Measurements from ENCODE around the gene DQX1. TPM values are rescaled to one million over a fixed set of nuclear protein-coding genes. Genes with fewer than 3 reads are reported as not detected.
A peak's percentile ranks its signal among the peaks of the same experiment; 100 is the strongest.

Gene DQX1
- total and polyA plus RNA-seq, 2 experiments from 2014 or later, result 0.32 to 0.52 TPM

DNA sequence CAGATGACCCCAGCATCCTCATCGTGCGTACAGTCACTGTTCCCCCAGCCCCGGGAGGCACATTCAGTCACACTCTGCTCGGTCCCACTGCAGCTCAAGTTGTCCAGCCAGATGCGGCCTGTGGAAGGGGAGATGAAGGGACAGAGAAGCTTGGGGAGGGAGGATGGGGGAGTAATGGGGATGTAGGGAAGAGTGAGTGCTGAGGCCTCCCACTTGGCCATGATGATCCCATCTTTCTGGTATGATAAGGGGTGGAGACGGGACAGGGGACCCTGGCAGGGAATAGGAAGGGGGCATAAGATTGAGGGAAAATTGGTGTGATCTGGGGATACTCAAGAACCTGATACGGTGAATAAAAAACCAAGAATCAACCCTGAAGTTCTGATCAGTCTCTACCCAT, 24.2 kb upstream of the DQX1 start:
- Mint-ChIP-seq H3K27ac (no peak overlapping the region), H3K4me3 (peak overlapping the region; percentile 82), H3K36me3 (ENCODE audit: low read depth) (peaks cover 6% of the 10 kb centered on the region; the same call in 1 of the 3 replicates), H3K9me3 (peaks cover 3% of the 10 kb centered on the region; the same call in 1 of the 3 replicates), H3K4me1 (peaks cover 26% of the 10 kb centered on the region), H3K27me3 (ENCODE audit: insufficient read depth, low read depth, poor library complexity) (peaks cover 67% of the 10 kb centered on the region)
- Histone ChIP-seq H3K9me2 (ENCODE audit: insufficient read depth) (no peaks in the 10 kb centered on the region), H3F3A (replicated peaks; ENCODE audit: low read depth) (peaks cover 9% of the 10 kb centered on the region), H3K4me3 (peak overlapping the region; percentile 84), H3K27ac (ENCODE audit: low read depth) (no peak overlapping the region), H3K79me2 (replicated peaks; ENCODE audit: insufficient read depth) (peaks cover 5% of the 10 kb centered on the region; the same call in 1 of the 2 replicates), H4K20me1 (replicated peaks; ENCODE audit: insufficient read depth) (peaks cover 4% of the 10 kb centered on the region; the same call in 1 of the 2 replicates), H2AFZ (no peak overlapping the region), H3K4me1 (ENCODE audit: insufficient read depth) (peaks cover 22% of the 10 kb centered on the region), H3K36me3 (ENCODE audit: insufficient read depth) (no peaks in the 10 kb centered on the region), H3K27me3 (ENCODE audit: insufficient read depth) (peaks cover 92% of the 10 kb centered on the region), H3K4me2 (peak overlapping the region; percentile 87)
- ATAC-seq, result no peak
- TF ChIP-seq ZNF331 (CRISPR knock-in tag; IDR thresholded peaks at IDR 0.05; ENCODE audit: low read depth) (no peak), POLR2AphosphoS5 (IDR thresholded peaks at IDR 0.05; ENCODE audit: low read depth) (no peak)
- DNase-seq (ENCODE audit: low spot score), result no peak

DNA sequence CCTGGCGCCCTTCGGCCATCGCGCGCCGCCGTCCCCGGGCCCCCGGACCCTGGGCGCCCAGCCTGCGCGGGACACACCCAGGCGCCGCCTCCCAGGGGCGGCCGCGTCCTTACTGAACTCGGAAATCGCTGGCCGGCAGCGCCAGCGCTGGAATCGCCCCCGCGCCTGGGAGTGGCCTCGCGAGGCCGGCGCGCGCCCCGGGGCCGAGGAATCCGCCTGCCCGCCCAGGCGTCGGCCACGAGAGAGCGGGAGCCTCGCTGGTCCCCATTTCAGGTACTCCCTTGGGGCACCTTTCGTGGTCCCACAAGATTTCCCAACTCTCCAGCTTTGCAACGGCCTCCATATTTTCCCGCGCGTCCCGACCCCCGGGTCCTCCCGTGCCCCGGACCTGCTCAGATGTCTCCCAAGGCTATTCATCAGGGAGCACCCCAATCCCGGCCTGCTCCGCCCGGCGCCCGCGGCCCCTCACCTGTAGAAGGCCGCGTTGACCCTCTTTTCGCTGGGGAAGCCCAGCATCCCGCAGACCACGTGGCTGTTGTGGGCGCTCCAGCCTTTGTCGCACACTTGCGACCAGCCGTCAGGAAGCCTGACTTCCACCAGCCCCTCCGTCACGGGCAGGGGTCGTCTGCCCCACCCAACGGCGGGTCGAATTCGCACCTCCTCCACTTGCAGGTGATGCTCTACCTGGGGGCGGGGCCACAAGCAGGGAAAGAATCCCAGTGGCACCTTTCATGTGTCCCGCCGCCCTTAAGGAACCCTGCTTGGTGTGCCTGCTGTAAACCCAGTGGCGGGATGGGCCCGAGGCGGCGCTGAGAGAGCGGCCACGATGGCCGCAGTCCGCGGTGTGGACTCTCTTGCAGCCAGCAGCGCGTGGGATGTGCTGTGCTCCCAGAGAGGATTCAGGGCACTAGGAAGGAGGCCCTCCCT, 23.1 kb upstream of the DQX1 start:
- peaks cover 3% of the 10 kb centered on the region; the same call in 1 of the 3 replicates for H3K9me3 Mint-ChIP-seq
- H3K27me3 ChIP-seq (ENCODE audit: insufficient read depth), result peaks cover 91% of the 10 kb centered on the region

More for the DNA sequence above, 23.1 kb upstream of the DQX1 start:
- Histone ChIP-seq H3K36me3 (ENCODE audit: insufficient read depth) (no peaks in the 10 kb centered on the region), H3F3A (replicated peaks; ENCODE audit: low read depth) (peaks cover 9% of the 10 kb centered on the region), H3K4me1 (ENCODE audit: insufficient read depth) (peaks cover 22% of the 10 kb centered on the region), H3K79me2 (replicated peaks; ENCODE audit: insufficient read depth) (peaks cover 5% of the 10 kb centered on the region; the same call in 1 of the 2 replicates), H3K4me3 (peak overlapping the region; percentile 84), H3K9me2 (ENCODE audit: insufficient read depth) (no peaks in the 10 kb centered on the region), H4K20me1 (replicated peaks; ENCODE audit: insufficient read depth) (peaks cover 4% of the 10 kb centered on the region; the same call in 1 of the 2 replicates), H3K4me2 (peak overlapping the region; percentile 87), H3K27ac (ENCODE audit: low read depth) (no peak overlapping the region), H2AFZ (peak overlapping the region; percentile 99)
- peaks cover 6% of the 10 kb centered on the region; the same call in 1 of the 3 replicates for H3K36me3 Mint-ChIP-seq (ENCODE audit: low read depth)
- H3K27ac Mint-ChIP-seq, result no peak overlapping the region
- peak; percentile 67 for ATAC-seq
- TF ChIP-seq EZH2 (IDR thresholded peaks at IDR 0.05; ENCODE audit: low read depth, unreplicated experiment) (peak; percentile 2), POLR2AphosphoS5 (IDR thresholded peaks at IDR 0.05; ENCODE audit: low read depth) (peak; percentile 66; the same call in 1 of the 2 replicates), ZNF331 (CRISPR knock-in tag; IDR thresholded peaks at IDR 0.05; ENCODE audit: low read depth) (no peak), CREB1 (CRISPR knock-in tag; IDR thresholded peaks at IDR 0.05; ENCODE audit: low read depth) (0 out of 2 replicates have a peak, but pooled peaks have one; percentile 30)
- TF ChIP-seq, protein P1, sequence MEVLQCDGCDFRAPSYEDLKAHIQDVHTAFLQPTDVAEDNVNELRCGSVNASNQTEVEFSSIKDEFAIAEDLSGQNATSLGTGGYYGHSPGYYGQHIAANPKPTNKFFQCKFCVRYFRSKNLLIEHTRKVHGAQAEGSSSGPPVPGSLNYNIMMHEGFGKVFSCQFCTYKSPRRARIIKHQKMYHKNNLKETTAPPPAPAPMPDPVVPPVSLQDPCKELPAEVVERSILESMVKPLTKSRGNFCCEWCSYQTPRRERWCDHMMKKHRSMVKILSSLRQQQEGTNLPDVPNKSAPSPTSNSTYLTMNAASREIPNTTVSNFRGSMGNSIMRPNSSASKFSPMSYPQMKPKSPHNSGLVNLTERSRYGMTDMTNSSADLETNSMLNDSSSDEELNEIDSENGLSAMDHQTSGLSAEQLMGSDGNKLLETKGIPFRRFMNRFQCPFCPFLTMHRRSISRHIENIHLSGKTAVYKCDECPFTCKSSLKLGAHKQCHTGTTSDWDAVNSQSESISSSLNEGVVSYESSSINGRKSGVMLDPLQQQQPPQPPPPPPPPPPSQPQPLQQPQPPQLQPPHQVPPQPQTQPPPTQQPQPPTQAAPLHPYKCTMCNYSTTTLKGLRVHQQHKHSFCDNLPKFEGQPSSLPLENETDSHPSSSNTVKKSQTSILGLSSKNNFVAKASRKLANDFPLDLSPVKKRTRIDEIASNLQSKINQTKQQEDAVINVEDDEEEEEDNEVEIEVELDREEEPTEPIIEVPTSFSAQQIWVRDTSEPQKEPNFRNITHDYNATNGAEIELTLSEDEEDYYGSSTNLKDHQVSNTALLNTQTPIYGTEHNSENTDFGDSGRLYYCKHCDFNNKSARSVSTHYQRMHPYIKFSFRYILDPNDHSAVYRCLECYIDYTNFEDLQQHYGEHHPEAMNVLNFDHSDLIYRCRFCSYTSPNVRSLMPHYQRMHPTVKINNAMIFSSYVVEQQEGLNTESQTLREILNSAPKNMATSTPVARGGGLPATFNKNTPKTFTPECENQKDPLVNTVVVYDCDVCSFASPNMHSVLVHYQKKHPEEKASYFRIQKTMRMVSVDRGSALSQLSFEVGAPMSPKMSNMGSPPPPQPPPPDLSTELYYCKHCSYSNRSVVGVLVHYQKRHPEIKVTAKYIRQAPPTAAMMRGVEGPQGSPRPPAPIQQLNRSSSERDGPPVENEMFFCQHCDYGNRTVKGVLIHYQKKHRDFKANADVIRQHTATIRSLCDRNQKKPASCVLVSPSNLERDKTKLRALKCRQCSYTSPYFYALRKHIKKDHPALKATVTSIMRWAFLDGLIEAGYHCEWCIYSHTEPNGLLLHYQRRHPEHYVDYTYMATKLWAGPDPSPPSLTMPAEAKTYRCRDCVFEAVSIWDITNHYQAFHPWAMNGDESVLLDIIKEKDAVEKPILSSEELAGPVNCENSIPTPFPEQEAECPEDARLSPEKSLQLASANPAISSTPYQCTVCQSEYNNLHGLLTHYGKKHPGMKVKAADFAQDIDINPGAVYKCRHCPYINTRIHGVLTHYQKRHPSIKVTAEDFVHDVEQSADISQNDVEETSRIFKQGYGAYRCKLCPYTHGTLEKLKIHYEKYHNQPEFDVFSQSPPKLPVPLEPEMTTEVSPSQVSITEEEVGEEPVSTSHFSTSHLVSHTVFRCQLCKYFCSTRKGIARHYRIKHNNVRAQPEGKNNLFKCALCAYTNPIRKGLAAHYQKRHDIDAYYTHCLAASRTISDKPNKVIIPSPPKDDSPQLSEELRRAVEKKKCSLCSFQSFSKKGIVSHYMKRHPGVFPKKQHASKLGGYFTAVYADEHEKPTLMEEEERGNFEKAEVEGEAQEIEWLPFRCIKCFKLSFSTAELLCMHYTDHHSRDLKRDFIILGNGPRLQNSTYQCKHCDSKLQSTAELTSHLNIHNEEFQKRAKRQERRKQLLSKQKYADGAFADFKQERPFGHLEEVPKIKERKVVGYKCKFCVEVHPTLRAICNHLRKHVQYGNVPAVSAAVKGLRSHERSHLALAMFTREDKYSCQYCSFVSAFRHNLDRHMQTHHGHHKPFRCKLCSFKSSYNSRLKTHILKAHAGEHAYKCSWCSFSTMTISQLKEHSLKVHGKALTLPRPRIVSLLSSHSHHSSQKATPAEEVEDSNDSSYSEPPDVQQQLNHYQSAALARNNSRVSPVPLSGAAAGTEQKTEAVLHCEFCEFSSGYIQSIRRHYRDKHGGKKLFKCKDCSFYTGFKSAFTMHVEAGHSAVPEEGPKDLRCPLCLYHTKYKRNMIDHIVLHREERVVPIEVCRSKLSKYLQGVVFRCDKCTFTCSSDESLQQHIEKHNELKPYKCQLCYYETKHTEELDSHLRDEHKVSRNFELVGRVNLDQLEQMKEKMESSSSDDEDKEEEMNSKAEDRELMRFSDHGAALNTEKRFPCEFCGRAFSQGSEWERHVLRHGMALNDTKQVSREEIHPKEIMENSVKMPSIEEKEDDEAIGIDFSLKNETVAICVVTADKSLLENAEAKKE (CRISPR knock-in tag; IDR thresholded peaks at IDR 0.05), result no peak
- TF ChIP-seq, protein P2, sequence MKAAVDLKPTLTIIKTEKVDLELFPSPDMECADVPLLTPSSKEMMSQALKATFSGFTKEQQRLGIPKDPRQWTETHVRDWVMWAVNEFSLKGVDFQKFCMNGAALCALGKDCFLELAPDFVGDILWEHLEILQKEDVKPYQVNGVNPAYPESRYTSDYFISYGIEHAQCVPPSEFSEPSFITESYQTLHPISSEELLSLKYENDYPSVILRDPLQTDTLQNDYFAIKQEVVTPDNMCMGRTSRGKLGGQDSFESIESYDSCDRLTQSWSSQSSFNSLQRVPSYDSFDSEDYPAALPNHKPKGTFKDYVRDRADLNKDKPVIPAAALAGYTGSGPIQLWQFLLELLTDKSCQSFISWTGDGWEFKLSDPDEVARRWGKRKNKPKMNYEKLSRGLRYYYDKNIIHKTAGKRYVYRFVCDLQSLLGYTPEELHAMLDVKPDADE (IDR thresholded peaks at IDR 0.05), result no peak
- peak; percentile 88 for DNase-seq (ENCODE audit: low spot score)
- H3K4me1 Mint-ChIP-seq, result peaks cover 26% of the 10 kb centered on the region
- H3K27me3 Mint-ChIP-seq (ENCODE audit: insufficient read depth, low read depth, poor library complexity), result peaks cover 60% of the 10 kb centered on the region
- peak overlapping the region; percentile 82 for H3K4me3 Mint-ChIP-seq

Data from GM23338 (cell line).